Limb (tissue), 2 donors: ENCODE results near the gene ALX3.
"Not testable (repeated sequence)": the region's sequence is repeated elsewhere in the genome, so short reads cannot be mapped to it uniquely, and the experiment has no call there.

Source experiments
- DNase-seq, 2 donors: peaks; one replicate each; pipeline ENCODE4 v3.0.0-alpha.2; 2016; ENCODE audit errors: extremely low spot score in 2 of 2

The ALX3 gene

DNA sequence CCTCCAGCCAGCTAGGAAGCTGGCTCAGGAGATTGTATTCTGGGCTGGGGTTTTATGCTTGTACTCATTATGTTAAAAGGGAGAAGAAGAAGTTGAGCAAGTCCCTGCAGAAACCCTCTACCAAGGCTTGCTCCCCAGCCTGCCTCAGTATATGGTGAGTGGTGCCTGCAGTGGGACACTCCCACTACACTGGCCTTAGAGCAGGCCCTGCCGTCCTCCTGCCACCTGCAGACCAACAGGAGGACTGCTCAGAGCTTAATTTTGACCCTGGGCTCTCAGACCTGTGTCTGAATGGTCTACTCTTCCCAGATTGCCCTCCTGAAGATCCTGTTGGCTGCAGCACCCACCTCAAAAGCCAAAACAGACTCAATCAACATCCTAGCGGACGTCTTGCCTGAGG is 23.0 kb downstream of the ALX3 start:
- DNase-seq: no peak

DNA sequence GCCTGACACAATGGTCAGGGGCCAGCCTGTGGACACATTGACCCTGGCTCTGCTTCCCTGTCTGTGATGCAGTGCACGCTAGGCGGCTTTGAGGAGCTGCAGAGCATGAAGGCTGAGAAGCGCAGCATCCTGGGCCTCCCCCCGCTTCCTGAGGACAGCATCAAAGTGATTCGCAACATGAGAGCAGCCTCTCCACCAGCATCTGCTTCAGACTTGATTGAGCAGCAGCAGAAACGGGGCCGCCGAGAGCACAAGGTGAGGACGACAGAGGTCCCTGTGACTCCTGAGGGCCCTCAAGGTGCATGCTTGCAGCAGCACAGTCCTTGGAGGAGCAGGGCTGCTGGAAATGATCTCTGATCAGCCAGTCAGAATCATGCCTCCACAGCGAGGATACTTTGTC is 27.5 kb downstream of the ALX3 start:
- no peak for DNase-seq

DNA sequence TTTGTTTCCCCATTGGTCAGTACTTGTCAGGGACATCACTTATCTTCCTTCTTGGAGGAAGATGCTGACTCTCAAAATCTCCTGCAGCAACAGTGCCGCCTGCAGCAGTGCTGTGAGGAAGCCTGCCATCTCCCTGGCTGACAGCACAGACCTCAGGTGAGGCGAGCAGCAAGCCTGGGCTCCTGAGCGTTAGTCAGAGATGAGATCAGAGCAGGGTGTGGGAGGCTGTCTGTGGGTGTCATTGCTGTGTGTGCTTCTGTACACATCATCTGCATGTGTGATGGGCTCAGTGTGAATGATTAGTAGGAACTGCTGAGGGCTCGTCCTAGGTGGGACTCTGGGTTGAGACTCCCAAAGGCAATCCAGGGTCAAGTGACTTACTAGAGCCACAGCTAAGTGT is 29.9 kb downstream of the ALX3 start:
- no peak for DNase-seq

DNA sequence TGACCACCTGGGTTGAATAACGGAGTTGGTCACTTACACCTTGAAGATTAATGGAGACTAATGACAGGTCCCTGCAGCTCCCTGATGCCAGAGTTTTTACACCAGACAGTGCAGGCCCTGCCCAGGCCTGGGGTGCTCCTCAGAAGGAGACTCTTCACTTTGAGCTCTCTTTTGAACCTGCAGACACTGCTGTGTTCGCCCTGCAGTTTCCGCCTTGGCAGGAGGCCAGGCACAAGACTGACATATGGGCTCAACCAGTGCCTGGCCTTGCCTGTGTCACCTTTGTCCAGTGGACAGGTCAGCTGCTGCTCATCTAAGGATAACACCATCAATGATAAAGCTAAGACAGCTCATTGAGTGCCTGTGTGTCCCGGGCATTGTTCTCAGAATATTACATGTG is 30.8 kb downstream of the ALX3 start:
- no peak for DNase-seq

DNA sequence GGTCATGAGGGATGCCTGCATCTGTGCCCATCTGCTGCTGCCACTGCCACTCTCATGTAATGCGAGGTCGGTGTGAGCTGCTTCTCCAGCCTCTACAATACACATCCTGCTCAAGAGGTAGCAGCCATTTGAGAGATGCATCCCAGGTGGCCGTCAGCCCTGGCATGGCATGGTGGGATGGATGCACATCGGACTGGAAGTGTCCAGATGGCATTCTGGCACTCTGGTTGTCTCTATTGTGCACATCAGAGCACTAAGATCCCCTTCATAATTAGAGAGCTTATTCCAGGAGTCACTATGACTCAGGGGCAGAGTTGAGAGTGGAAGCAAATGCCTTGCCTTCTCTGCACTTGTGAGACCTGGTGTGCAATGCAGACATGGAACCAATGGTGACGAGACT is 32.2 kb downstream of the ALX3 start:
- DNase-seq: no peak

DNA sequence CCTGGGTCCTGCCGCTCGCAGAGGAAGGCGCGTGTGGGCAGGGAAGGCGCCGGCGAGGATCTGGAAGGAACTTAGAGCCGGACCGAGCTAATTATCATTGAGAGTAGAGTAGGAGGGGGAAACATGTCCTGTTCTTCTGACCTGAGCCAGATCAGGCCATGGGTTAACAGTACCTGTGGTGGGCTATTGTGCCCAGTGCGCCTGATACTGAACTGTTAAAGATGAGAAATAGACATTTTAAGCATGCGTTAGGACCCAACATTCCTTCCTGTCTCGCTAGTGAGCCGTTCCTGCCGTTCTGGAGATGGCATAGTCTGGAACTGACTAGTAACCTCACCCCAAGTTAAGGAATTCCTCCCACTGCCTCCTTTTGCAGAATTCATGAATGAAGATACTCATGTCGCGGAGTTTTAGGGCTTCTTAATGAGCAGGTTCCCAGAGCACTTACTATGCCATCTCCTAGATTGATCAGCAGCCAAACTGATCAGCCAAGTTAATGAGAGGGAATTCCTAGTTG is 35.2 kb downstream of the ALX3 start:
- DNase-seq: no peak

DNA sequence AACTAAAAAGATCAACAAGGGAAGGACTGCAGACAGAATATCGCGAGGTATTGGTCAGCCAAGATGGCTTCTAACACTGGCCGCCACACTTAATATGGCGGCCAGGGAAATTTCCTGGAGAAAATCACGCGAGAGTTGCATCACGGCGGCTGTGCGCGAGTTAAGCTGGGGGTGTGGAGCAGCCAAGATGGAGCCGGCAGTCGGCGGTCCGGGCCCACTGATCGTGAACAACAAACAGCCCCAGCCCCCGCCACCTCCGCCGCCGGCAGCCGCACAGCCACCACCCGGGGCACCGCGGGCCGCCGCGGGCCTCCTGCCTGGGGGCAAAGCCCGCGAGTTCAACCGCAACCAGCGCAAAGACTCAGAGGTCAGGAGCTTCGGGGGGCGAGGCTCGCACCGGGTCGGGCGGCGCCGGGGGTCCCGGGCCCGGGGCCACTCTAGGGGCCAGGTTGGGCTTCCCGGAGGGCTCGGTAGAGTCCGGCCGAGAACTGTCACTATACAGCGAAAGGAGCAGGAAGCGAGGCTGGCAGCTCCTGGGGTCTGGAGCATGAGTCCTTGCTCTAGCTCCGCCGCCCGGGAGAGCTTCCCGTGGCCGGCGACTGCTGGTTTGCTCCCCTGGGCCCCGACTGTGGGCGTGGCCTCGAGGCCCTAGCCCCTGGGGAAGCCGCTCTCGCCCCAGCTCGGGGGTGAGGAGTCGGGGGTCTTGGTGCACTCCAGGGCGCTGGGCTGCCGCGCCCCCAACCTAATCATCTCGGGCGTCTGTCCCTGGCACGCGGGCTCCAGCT is 35.8 kb downstream of the ALX3 start, which contains the start of gene STRIP1:
Gene STRIP1 (plus strand): TSS at position 174 of the 785 bp plus-strand sequence. CDS start 14 bp downstream, at position 188.
- DNase-seq: peak; percentile 95 to 97

DNA sequence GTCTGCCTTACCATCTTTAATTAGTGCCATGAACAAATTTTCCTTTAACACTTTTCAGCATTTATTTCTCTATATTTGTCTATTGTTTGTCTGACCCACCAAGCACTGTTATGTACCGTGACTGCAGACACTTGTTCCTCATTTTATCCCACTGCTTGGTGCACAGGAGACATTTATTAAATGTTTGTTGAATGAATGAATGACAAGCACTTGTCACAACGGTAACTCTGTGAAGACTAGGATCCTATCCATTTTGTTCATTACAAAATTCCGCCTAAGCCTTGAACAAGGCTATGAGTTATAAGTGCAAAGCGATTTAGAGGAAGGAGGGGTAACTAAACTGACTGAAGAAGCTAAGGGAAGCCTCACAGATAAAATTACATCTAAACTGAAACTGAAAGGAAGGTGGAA is 36.4 kb downstream of the ALX3 start:
- no peak for DNase-seq

DNA sequence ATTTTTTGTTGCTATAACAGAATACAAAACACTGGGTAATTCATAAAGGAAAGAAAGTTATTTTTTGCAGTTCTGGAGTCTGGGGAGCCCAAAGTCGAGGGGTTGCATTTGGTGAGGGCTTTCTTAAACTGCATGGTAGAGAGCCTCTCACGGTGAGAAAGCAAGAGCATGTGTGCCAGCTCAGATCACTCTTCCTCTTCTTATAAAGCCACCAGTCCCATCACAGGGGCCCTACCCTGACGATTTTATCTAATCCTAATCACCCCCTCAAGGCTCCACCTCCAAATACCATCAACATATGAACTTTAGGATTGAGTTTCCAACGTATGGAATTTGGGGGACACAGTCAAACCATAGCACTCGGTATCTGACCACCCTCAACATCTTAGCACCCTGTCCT is 37.1 kb downstream of the ALX3 start:
- no peak for DNase-seq

DNA sequence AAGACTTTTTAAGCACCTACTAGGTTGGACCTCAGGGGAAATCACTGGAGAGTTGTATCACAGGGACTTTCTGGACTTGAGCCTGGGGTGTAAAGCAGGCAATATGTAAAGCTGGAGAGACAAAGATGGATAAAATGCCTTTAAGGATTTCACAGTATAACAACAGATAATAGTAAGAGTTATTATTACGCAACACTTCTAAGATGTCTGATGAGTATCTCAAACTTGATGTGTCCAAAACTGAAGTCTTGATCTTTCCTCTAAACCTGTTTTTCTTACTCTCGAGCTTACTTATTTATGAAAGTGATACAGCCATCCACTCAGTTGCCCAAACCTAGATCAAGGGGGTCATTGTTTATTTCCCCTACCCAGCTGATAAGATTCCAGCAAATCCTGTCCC is 38.1 kb downstream of the ALX3 start:
- DNase-seq: no peak

DNA sequence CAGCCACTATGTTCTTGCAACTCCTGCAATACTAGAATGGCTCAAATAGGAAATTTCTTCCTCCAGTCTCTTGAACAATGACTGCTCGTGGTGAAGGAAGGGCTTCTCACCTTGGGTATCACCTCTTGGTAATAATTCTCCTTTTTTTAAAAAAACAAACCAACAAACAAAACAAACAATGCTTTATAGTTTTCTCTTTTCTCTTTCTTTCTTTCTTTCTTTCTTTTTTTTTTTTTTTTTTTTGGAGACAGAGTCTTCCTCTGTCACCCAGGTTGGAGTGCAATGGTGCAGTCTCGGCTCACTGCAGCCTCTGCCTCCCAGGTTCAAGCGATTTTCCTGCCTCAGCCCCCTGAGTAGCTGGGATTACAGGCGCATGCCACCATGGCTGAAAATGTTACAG is 39.8 kb downstream of the ALX3 start:
- DNase-seq: not testable (repeated sequence)

DNA sequence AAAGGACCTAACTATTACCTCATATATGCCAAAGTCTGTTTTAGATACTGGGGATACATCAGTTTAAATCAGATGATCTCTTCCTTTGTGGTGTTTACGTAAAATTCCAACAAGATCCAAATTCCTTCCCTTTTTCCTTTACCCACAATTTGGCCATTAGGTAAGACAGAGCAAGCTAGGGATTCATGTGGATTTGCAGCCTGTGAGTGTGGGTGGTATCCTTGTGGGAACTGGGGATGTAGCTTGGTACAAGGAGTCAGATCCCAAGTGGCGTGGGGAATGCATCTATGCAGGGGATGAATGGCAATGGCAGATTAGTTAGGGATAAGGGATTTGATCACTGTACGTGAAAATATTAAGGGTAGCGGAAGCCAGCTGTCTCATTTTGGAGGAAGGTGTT is 45.9 kb downstream of the ALX3 start:
- no peak for DNase-seq

DNA sequence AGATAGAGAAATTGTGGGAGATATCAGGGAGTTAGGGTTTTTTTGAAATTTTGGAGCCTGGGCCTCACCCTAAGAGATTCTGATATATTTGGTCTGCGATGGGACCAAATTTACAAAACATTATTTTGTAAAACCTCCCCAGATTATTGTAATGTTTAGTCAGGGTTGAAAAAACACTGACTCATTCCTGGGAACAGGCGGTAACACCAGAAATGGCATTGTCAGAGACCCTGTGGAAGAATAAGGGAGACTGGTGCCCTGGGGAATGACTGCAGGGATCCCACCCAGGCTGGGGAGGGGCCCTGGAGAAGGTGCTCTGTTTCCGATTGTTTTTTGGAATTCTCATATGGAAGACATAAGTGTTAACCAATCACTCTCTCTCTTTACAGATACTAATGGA is 49.2 kb downstream of the ALX3 start:
- DNase-seq: no peak

DNA sequence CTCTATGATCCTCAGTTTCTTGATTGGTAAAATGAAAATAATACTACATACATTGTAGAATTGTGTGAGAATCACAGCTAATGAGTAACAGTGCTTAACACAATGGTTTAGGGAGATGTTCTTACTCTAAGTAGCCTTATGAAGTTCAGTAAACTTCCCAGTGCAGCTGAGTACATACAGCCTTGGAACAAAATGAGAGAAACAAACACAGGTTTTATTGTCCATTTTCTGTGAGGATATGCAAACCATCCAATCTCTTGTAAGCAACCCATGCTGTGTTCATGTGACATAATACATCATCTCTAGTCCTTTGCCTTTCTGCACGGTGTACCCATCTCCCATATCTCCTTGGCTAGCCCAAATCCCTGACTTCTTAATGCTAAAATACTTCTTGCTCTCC is 50.7 kb downstream of the ALX3 start:
- no peak for DNase-seq

DNA sequence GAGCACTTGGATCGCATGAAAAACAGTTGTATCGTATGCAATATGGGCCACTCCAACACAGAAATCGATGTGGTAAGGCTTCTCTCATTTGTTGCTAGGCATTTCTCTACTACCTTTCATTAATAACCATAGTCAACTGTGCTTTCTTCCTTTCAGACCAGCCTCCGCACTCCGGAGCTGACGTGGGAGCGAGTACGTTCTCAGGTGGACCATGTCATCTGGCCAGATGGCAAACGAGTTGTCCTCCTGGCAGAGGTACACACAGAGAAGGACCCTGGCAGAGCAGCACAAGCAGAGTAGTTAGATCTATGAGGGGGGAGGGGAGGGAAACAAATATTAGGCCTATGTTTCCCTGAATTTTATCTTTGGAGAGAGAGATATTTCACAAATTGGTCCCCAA is 52.1 kb downstream of the ALX3 start:
- no peak for DNase-seq

DNA sequence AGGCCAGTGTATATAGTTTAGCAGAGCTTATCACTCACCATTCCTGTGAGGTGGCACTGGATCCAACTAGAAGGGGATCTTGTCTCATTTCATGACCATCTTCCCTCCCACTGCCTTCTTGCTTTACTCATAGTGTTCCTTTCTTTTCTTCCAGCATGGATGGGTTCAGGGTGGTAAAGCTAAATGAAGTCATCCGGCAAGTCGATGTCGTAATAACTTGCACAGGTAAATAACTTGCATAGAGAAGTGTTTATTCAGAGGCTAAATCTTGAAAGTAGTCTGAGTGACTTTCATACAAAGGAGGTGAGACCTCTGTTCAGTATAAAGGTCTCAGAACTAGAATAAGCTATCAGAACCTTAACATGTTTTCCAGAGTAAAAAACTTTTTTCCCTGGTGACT is 52.7 kb downstream of the ALX3 start:
- DNase-seq: no peak

DNA sequence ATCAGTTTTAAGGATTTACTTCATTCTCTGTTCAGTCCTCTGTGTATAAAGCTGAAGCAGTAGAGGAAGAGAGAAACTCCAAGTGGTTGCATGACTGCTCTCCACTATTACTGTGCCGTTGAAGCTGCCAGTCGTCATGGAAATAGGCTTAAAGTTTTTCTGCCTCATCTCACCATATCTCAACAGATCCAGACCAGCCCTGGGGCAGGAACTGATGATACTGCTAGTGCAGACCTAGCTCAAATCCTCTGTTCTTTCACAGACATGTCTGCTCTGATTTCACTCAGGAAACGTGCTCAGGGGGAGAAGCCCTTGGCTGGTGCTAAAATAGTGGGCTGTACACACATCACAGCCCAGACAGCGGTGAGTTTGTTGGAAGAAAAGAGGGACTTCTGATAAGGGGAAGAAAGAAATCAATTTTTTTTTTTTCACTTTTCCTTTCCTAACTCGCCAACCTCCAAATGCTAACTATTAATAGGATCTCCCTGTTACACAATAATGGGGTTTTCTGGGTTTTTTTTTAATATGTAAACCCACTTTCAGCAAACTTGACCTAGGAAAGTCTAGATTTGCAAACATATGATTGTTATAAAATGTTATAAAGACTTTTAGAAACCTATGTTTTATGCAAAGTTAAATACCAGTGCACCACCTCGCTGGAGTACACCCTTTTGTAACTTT is 58.2 kb downstream of the ALX3 start:
- no peak for DNase-seq

DNA sequence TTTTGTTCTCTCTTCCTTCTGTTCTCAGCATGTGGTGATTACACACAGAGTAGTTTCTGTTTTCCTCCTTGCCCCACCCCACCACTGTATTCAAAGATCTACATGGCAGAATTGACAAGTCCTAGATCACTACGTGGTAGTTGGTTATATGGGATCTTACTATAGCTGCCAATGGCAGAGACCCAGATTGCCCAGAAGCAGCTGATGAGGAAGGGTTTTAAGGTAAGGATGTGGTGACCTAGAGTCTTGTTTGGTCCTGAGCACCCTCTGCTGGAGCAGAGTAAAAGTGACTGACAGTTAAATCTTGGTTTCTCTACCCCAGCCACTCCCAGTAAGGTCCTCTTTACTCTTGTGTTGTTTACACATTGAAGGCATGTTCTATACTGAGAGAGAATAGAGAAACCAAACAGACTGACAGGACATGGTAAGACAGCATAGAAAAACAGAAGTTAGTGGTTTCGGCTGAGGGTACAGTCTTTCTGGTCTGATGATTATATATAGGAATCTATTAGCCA is 58.9 kb downstream of the ALX3 start:
- no peak for DNase-seq
